SKM-1 (cell line): Measurements from ENCODE around the gene SMC3.
"Not testable (repeated sequence)": the region's sequence is repeated elsewhere in the genome, so short reads cannot be mapped to it uniquely, and the experiment has no call there.

ENCODE experiments used
- DNase-seq: peaks from one replicate; lab custom pipeline; 2025; ENCODE audit not compliant: unreplicated experiment; lab: John Stamatoyannopoulos, UW

The SMC3 gene

GRCh38 chr10:110567201-110568054, at the start of gene SMC3:
TSS of gene SMC3 (plus strand) at chr10:110567695. CDS start at chr10:110567817, 122 bp downstream.
- peak; percentile 85 for DNase-seq

DNA sequence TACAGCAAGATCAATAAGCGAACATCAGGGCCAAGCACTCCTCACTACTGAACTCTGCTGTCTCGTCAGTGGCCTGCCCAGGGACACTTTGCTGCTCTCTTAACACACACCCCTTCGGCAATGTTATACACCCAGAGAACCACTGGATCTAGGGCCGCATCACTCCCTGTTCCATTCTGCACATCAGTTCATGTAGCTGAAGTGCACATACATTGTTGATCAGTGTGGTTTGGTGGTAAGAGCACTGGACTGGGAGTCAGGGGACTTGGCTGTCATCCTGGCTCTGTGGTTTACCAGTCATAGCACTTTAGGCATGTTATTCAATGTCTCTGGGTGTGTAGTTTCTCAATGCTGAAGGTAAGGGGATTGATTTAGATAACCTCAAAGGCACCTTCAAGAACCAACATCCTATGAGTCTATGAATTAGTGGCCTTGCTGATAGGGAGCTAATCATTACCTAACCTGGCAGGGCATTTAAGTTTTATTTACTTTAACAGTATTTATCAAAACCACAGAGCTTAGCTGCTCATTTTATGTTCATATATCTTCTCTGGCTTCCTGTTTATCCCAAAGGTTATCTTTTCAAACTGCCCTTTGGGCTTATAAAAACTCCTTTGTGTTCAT, 45.0 kb upstream of the SMC3 start:
- no peak for DNase-seq

DNA sequence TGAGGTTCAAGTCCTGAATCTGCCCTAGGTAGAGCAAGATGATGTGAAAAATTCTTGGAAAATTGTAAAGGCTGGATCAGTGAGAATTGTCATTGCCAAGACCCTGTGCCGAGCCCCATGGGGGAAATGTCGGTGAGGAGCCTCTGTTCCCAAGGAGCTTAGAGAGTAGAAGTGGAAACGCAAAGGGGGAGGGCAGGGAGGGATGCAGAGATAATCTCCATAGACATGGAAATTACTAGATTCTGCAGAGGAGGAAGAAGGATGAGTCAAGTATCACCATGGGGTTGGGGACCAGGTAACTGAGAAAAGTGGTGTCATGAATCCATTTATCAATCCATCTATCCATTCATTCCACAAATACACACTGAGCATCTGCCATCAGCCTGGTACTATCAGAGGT, 43.8 kb upstream of the SMC3 start:
- no peak for DNase-seq

- no peak for DNase-seq
Observed at GRCh38 chr10:110524179-110524858, 43.2 kb upstream of the SMC3 start.

DNA sequence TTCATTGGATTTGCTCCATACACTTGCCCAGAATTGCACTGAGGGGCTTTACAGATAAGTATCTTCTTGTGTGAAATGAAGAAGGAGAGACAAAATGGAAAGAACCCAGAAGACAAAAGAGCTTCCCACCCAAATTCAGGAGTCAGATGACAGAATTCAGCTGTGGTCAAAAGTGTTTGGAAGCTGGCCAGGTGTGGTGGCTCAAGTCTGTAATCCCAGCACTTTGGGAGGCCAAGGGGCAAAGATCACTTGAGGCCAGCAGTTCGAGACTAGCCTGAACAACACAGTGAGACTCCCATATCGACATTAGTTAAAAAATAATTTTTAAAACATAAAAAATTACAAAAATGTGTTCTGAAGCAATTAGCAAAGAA, 42.6 kb upstream of the SMC3 start:
- DNase-seq: no peak

DNA sequence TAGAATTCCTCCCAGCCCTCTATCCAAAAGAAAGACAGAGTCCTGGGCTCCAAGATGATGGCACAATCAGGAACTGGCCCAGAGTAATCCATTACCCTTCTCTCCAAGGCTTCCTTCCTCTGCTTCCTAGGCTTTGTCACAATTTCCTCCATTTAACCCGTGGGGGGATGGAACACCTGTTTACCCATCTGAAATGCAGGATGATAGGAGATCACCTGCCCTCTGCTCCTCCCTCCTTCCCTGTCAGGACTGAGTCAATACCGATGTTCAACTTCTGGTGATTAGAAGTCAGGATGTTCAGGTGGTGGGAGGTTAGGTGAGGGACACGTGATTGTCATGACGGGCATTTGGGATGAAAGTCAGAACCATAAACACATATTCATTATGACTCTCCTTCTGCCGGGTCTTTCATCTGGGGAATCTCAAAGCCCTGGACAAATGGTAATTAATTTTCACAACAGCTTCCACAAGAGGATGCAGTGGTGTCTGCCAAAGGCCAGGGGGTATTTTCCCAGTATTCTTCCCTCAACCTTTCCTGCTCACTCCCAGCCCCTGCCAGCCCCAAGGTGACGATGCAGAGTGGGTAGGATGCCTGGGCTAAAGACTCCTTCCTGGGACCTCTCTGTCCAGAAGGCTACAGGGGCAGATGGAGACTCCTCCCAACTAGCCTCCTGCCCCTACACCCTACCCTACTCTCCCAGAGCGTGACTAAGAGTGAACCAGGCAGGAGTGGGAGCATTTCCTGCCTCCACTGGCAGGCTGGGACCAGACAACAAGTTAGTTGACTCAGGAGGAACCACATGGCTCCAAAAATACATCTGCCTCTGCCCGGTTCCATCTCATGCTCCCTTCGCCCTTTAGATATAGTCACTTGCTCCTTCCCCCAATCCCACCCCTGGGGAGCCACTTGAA, 41.9 kb upstream of the SMC3 start:
- DNase-seq: no peak

- no peak for DNase-seq
Observed at GRCh38 chr10:110527731-110528171, 39.7 kb upstream of the SMC3 start.

GRCh38 chr10:110528224-110528996, 39.1 kb upstream of the SMC3 start:
- DNase-seq: no peak

DNA sequence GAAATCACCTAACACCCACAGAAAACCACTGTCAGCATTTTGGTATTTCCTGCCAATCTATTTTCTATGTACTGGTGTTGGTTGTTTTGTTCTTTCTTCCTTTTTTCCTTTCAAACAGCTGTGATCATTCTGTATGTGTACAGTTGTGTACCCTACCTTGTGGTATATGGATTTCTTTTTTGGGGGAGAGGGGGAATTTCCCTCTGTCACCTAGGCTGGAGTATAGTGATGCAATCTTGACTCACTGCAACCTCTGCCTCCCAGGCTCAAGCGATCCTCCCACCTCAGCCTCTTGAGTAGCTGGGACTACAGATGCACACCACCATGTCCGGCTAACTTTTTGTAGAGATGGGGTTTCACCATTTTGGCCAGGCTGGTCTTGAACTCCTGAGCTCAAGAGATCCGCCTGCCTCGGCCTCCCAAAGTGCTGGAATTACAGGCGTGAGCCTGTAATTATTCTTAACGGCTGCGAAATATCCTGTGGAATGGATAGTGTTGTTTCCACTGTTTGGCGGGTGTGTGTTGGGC, 38.4 kb upstream of the SMC3 start:
- not testable (repeated sequence) for DNase-seq

GRCh38 chr10:110529596-110530011, 37.9 kb upstream of the SMC3 start:
- no peak for DNase-seq

DNA sequence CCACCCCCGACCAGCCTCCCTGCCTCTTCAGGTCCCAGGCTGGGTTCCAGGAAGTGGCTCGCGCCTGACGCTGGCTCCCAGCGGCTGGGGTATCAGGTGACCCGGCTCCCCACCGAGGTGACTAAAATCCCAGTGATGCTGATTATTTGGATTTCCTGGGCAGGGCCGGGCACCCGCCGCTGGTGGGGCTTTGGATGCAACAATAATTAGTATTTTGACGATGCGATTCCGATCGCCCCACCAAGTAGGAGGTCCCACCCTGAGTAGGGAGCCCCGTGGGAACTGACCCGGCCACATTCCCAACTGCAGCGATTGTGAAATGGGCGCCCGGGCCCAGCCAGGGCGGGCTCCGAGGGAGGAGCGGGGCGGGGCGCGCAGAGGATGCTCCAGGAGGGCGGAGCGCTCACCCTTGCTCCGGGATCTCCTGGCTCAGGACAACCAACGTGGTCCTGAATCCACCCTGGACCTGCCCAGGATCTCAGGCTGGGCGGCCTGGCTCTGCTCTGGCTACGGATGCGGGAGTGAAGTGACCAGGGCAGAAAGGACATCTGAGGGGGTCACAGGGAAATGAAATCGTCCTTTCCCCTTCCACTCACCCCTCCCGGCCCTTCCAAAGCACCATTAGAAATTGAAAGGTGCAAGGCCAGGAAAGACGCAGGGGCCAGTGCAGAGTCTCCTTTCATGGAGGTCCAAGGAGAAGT, 37.2 kb upstream of the SMC3 start:
- no peak for DNase-seq

GRCh38 chr10:110531687-110532086, 35.8 kb upstream of the SMC3 start:
- DNase-seq: no peak

GRCh38 chr10:110532628-110533027, 34.9 kb upstream of the SMC3 start:
- DNase-seq: not testable (repeated sequence)

GRCh38 chr10:110533149-110533548, 34.3 kb upstream of the SMC3 start:
- DNase-seq: no peak

DNA sequence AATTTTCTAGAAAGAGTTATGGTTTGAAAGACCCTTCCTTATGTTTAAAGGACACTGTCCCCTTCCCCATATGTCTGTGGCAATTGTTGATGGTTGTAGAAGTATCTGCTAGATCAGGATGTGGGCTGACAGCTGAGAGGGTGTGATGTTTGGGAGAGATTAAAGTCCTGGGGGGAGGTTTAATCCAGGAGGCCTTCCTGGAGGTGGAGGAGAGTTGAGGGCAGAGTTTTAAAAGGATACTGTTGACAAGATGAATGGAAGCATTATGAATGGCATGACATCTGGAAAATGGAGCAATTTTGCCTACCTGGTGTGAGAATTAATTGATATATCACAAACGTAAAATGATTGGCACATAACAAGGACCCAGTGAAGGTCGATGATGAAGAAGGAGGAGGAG, 32.9 kb upstream of the SMC3 start:
- no peak for DNase-seq

DNA sequence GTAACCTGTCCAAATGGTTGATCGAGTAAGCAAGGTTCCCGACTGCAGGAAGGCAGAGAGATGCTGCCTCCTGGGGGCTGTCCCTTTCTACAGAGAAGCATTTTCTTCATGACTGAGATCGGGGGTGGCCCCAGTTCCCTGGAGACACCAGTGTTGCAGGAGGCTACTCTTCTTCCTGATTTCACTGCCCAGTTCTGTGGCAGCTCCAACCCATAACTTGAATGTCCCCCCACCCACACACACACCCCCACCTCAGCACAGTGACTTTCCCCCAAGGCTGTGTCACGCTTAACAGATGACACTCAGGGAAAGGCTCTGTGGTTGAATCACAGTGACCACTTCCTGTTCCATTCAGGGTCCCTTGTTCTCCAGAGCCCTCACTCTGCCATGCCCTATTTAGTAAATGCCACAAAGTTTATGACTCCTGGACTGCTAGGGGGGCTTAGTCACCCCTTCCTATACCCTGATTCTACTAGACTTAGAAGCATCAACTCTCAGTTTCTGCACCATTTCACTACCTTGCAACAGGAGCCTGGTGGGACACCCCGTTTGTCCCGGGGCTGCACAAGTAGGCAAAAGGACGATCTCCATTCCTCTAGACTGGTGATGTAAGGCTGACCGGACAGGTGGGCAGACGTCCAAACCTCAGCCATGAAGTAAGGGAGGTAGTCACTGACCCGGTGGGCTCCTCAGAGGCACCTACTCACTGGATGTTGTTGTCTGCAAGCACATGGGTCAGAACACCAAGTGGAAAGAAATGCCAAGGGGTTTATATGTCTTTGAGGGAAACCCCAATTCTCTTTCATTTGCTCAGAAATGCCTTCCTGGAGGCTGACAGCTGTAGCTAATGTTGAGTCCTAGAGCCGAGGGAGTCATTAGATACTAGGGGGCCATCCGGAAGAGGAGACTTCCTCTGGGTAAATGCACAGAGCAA, 31.3 kb upstream of the SMC3 start:
- no peak for DNase-seq

GRCh38 chr10:110539091-110539490, 28.4 kb upstream of the SMC3 start:
- DNase-seq: no peak

DNA sequence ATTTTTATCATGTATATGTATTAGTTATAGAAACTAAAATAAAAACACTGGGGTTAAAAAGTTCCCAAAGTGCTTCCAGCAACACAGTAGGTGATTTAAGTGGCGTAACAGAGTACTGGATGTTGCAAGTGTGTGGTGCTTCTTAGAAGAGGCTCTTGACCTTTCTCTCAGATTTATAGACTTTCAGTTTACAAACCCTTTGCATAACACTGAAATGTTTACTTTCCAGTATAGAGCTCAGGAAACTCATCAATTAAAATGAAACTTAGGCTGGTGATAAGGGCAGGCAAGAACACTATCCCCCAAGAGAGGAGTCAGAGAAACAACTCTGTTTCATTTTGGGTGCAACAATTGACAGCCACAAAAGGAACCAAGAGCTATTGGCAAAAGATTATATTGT, 27.5 kb upstream of the SMC3 start:
- no peak for DNase-seq
